GM21360 (cell line): ENCODE measurements around the gene ALDH1A1.

ENCODE experiments used
- ATAC-seq: cut with Tn5 transposase; IDR thresholded peaks from one replicate; pipeline ENCODE4 v1.9.1; 2021; ENCODE audit warnings: mild to moderate bottlenecking, moderate library complexity; ENCODE audit not compliant: unreplicated experiment

The ALDH1A1 gene

DNA sequence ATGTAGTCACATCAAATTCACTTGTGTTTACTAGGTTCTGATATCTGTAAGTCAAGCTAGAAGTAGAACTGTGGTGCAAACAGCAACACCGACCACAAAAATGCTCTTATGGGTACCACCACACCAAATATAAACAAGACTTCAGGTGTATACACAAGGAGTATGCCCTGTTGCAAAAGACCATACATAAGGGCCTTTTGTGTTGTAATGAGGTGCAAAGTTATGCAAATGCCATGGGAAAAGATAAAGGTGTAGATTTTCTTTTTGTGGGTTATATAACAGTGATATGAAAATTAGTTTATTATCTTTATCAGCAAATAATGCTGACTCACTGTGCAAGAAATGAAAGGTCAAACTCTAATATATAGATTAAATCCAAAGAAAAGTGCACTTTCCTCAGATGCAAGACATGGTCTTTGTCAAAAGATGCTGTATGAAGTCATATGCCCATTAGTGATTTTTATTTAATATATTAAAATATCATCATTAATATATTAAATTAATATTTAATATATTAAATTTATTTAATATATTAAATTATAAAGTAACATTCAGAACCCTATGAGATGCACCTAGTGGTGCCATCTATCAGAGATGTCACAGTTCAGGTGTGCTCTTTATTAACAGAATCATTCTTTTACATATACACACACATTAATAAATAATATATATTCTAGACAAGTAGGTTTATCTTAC, 26.7 kb upstream of the ALDH1A1 start:
- no peak for ATAC-seq

- no peak for ATAC-seq
These were observed 25.9 kb upstream of the ALDH1A1 start for GRCh38 chr9:72978744-72979143.

DNA sequence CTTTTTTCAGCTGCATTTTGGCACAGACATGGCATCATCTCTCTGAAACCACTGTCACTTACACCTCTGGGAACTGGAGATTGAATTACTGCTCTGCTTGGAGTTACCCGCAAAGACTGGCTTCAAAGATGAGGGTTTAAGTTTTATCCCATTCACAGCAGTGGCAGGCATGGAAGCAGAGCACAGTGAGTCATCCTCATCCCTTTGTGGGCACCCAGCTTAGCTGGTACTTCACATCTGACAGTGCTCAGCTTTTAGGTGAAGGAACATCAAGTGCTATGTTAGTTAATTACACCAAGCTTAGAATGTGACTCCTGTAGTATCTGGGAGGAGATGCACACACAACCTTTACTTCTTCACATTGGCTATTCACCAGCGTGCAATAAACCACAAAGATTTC, 24.8 kb upstream of the ALDH1A1 start:
- ATAC-seq, result no peak

DNA sequence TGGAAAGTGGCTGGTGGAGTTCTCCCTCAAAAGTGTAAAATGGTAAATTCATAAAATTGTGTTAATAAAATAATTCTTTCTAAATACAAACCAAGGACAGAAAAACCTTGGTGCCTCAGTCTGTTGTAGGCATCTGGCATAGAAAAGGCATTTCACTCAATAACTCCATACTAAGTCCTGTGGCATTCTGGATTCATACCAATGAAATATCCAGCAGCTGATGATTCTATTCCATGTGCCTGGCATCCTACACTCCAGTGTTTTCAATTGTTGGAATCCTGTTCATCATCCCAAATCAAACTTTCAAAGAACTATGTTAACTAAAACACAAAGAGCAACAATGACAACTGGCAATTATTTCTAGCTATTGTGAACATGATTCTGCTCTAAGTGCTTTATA, 21.6 kb upstream of the ALDH1A1 start:
- ATAC-seq, result no peak

- ATAC-seq, result no peak
These were observed 19.8 kb upstream of the ALDH1A1 start for GRCh38 chr9:72972636-72973035.

GRCh38 chr9:72971411-72971810, 18.6 kb upstream of the ALDH1A1 start:
- ATAC-seq, result no peak

DNA sequence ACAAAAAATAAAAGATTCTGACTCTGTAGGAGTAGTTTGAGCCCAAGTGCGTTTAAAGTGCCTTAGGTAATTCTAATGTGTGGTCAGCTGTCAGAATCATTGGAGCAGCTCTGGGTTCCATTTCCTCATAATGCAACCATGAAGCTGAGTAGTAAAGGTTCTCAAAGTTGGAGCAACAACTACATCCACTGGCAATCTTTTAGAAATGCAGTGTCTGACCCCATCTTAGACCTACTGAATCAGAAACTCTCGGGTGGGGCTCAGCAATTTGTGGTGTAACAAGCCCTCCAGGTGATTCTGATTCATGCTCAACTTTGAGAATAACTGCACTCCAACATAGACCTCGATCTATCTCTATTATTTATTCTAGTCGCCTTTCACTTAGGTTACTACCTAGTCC, 7.6 kb upstream of the ALDH1A1 start:
- no peak for ATAC-seq

- no peak for ATAC-seq
These were observed 5.8 kb upstream of the ALDH1A1 start for GRCh38 chr9:72958485-72959281.

GRCh38 chr9:72955571-72955970, 2.7 kb upstream of the ALDH1A1 start:
- no peak for ATAC-seq

- ATAC-seq, result no peak
These were observed 2.2 kb upstream of the ALDH1A1 start for GRCh38 chr9:72955126-72955455.

DNA sequence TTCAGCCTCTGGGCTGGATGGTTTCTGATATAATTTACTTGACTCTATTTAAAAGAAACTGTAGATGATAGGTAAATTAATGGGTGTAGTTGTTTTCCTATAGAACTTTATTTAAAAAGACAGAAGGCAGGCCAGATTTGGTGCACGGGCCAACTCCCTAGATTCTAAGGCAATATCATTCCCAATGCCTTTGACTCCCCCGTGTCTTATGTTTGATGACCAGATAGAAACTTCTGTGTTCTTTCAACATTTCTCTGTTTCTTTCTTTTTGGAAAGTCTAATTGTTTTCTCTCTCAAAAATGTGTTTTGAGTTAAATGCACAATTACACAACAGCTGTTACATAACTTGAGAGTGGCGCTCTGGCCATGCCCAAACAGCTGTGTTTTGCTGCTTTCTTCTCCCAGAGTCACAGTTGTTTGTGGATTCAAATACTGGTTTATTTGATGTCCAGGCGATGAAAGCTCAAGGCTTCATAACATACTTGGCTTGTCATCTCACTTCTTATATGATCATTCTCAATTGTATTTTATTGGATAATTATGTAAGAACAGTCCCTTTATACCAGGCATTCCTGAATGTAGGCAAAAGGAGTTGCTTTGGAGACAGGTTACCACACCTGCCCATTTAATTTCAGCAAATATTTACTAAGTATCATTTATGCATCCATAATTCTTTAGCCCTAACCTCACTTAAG, 1.7 kb upstream of the ALDH1A1 start:
- ATAC-seq, result no peak

DNA sequence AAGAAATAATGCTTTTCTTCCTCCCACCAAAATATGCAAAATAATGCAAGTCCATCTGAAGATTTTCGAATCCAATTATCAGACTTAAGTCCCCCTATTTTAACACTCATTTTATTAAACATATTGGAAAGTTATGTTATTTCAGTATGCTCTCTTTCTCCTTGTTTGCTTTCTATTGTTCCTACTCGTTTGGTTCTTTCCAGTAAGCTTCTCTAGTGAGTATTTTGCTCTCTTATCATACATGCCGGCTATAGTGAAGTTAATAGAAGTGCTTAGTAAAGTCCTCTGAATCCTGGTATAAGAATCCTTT, 517 bp downstream of the ALDH1A1 start:
- ATAC-seq, result no peak

- no peak for ATAC-seq
These were observed 1.1 kb downstream of the ALDH1A1 start for GRCh38 chr9:72951520-72952380.

DNA sequence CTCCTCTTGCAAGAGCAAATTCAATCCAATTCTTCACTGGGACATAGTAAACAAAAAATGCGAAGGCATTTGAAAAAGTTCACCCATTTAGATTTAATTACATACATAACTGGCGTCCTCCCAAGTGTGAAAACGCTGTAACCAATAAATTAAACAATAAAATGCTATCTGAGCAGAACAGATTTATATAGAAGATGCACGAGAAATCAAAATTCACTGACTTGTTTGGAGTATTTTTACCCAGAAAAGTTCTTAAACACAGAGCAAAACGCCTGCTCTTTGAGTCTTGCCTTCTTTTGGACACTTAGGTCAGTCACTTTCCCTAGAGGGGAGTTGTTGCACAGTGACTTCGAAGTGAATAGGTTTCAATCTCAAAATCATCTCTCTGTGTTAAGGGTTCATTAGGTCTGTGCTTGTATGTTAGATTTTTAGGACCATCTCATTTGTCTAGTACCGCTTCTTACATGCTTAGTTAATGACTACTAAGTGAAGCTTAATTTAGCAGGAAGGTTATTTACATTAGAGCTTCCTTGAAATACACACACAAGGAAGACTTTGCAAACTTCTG, 1.9 kb downstream of the ALDH1A1 start:
- ATAC-seq, result no peak

DNA sequence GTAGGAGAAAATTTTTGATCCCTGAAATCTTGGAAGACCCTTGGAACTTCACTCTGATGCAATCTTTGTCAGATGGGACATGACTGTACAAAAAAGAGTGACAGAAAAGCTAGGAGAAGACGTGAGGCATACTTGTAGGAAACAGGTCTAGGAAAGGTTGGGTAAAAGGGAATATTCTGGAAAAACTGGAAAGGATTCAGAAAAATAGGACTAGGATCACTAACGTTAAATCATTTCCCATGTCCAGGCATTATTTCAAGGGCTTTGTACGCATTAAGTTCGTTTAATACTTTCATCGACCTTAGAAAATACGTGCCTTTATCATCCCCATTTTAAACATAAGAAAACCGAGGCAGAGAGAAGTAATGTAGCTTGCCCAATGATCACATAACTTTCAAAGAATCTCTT, 2.9 kb downstream of the ALDH1A1 start:
- ATAC-seq, result no peak

DNA sequence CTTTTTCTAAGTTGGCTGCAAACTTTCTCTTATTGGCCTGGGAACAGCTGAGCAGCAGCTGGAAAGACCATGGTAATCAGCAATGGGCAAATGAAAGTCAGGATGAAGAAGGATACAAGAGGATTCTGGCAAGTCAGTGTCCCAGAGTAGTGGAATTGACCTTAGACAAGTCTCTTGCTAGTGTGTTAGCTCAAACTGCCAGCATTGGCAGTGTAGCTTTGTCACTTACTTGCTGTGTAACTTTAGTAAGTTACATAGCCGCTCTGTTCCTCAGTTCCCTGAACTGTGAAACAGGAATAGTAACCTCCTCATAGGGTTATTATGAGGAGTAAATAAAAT, 3.6 kb downstream of the ALDH1A1 start:
- no peak for ATAC-seq

GRCh38 chr9:72948575-72949243, 4.1 kb downstream of the ALDH1A1 start:
- ATAC-seq, result no peak

- no peak for ATAC-seq
These were observed 4.8 kb downstream of the ALDH1A1 start for GRCh38 chr9:72947984-72948465.

GRCh38 chr9:72946821-72947220, 6.0 kb downstream of the ALDH1A1 start:
- ATAC-seq, result no peak

DNA sequence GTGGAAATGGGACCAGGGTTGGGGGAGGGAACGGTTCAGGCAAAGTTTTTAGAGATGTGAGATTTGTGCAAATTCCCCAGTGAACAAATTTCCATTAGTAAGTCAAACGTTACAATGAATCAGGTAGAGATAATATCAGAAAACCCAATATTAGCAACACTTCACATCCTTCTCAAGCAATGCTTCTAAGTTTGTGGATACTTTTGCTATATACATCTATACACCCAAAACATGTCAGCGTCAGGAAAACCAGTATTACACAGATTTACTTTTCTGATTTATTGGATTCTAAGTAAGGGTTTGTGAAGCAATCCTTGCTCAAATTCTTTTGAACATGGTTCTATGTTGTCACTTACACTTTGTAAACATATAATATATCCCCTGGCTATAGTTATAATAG, 6.5 kb downstream of the ALDH1A1 start:
- ATAC-seq, result no peak
